ENCODE results near the gene IRF2BP1. TPM values are rescaled to one million over a fixed set of nuclear protein-coding genes. Genes with fewer than 3 reads are reported as not detected.

The IRF2BP1 gene
- polyA plus RNA-seq, 2 of the 4 experiments (the other 2 are of a cell fraction), result 10.9 to 23.1 TPM

DNA sequence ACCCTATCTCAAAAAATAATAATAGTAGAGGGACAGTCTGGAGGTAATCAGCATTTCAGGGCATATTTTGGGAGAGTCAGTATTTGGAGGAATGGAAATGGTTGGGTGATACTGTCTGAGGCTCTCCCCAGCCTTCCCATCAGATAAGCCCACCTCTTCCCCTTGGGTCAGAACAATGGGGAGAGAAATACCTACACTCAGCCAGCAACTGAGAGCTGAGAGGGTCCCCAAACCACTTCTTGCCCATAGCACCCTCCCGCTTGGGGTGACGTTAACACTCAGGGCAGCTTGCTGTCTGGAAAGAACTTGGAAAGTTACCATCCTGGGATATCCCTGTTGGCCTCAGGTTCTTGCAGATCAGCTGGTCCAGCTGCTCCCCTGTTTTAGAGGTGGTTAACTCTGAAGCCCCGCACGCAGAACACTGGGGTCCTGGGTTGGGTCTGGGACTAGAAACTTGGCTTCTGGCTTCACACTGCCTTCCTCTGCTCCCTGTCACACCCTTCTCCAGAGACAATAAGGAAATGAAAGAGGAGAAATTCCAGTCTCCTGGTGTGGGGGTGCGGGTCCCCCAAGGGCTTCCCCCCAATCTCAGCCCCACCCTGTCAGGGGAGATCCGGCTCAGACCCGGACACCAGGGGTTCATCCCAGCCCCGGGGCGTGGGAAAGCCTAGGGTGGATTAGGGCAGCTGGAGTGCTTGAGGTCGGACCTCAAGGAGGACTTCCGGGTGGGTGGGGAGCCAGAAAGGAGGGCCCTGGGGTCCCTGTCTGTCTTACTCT lies 19.4 kb downstream of the IRF2BP1 start:
- no peaks in the 10 kb centered on the region for H3K9me3 ChIP-seq
- DNase-seq (ENCODE audit: low read depth in 1 of 2, low spot score in 1 of 2) (no peak), ATAC-seq (no peak), FAIRE-seq (no peak)
- H3K4me1 ChIP-seq, result peaks cover 14% of the 10 kb centered on the region
- TF ChIP-seq ZNF302 (CRISPR knock-in tag; IDR thresholded peaks at IDR 0.05), result no peak
- TF ChIP-seq CEBPB (IDR thresholded peaks at IDR 0.05), result no peak
- TF ChIP-seq CHD4 (IDR thresholded peaks at IDR 0.05; ENCODE audit: borderline replicate concordance), result no peak
- TF ChIP-seq, protein P1, sequence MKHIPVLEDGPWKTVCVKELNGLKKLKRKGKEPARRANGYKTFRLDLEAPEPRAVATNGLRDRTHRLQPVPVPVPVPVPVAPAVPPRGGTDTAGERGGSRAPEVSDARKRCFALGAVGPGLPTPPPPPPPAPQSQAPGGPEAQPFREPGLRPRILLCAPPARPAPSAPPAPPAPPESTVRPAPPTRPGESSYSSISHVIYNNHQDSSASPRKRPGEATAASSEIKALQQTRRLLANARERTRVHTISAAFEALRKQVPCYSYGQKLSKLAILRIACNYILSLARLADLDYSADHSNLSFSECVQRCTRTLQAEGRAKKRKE (CRISPR knock-in tag; IDR thresholded peaks at IDR 0.05; ENCODE audit: low read depth), result no peak
- no peak for TF ChIP-seq PHF8 (IDR thresholded peaks at IDR 0.05; ENCODE audit: borderline replicate concordance, low read depth)
- no peak for TF ChIP-seq SMC3 (IDR thresholded peaks at IDR 0.05)
- no peak for TF ChIP-seq ESRRA (IDR thresholded peaks at IDR 0.05; ENCODE audit: borderline replicate concordance, low read length)
- TF ChIP-seq ZSCAN20 (CRISPR knock-in tag; IDR thresholded peaks at IDR 0.05), result no peak
- TF ChIP-seq TP53 (CRISPR knock-in tag; IDR thresholded peaks at IDR 0.05), result no peak
- TF ChIP-seq, protein P2, sequence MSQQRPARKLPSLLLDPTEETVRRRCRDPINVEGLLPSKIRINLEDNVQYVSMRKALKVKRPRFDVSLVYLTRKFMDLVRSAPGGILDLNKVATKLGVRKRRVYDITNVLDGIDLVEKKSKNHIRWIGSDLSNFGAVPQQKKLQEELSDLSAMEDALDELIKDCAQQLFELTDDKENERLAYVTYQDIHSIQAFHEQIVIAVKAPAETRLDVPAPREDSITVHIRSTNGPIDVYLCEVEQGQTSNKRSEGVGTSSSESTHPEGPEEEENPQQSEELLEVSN (IDR thresholded peaks at IDR 0.05; ENCODE audit: borderline replicate concordance, low read depth), result no peak
- TF ChIP-seq EHF (CRISPR knock-in tag; IDR thresholded peaks at IDR 0.05), result no peak
- TF ChIP-seq NPAS2 (CRISPR knock-in tag; IDR thresholded peaks at IDR 0.05; ENCODE audit: borderline replicate concordance), result no peak
- no peak for TF ChIP-seq RARB (CRISPR knock-in tag; IDR thresholded peaks at IDR 0.05)
- no peak for TF ChIP-seq EHMT2 (IDR thresholded peaks at IDR 0.05; ENCODE audit: low read depth)
- no peak for TF ChIP-seq CBX2 (IDR thresholded peaks at IDR 0.05; ENCODE audit: borderline replicate concordance, low read depth)
- WGBS (ENCODE audit: missing lambda C conversion rate), result 64% methylated on average over 9 of the region's 11 CpGs
- H3K4me3 ChIP-seq, result no peak overlapping the region
- POLR2A ChIA-PET, result interaction anchor here (1.1 to 1.3 kb wide), 2 partner anchors 15 to 50 kb away, joined by 3 read pairs; no protein-coding TSS in a partner anchor
- peak overlapping the region in 1 of 2 experiments; percentile 39; a peak in 2 of 6 replicates for H3K27ac ChIP-seq
- H3K4me2 ChIP-seq, result no peak overlapping the region; the same call in 2 of the 3 replicates
- CTCF ChIA-PET, result interaction anchor here (0.6 to 11.3 kb wide), 6 partner anchors 9 to 398 kb away, joined by 3 to 315 read pairs (median 22); partner anchors contain the start of genes IRF2BP1 and MYPOP

DNA sequence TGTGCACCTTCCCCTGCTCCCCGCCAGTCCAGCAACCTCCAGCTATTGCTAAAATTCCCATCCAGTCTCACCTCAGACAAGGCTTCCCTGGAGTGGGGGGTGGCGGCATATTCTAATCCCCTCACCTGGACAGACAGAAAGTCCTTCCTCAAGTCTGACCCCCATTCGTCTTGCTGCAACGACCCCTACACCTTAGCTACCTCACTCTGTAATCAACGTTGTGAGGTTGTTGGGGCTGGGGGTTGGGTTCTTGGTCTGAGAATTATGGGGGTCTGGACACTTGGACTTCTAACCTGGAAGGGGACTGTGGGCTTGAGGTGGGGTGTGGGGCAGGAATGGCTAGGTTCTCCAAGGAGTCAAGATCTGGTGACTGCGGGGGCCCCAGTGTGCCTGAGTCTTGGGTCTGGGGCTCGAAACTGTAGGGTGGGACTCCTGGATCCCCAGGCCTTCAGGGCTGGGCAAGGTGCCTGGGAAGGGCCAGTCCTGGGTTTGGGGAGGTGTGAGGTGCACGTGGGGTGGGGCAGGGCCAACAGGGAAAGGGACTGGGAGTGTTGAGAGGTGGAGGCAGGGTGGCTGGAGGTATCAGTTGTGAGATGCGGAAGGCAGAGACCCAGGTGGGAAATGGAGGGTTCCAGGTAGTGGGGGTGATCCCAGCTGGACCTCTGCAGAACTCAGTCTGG lies 20.5 kb downstream of the IRF2BP1 start:
- no peak for DNase-seq (ENCODE audit: low read depth in 1 of 2, low spot score in 1 of 2)
- H3K4me2 ChIP-seq, result peak overlapping the region; percentile 89; the same call in 1 of the 3 replicates
- no peak for ATAC-seq
- no peak for FAIRE-seq
- H3K27ac ChIP-seq, result 0 out of 6 replicates have a peak overlapping the region, but pooled peaks of 1 of the 2 experiments have one; percentile 12
- ChIA-PET CTCF (interaction anchor here (0.6 to 11.3 kb wide), 21 partner anchors 7 to 400 kb away, joined by 3 to 315 read pairs (median 7); partner anchors contain the start of genes IRF2BP1, MYPOP and SIX5), POLR2A (interaction anchor here (1.3 to 1.7 kb wide), 2 partner anchors 16 to 17 kb away, joined by 3 to 10 read pairs; no protein-coding TSS in a partner anchor)
- TF ChIP-seq SREBF2 (IDR thresholded peaks at IDR 0.05) (no peak), EHMT2 (IDR thresholded peaks at IDR 0.05; ENCODE audit: low read depth) (no peak), SMC3 (IDR thresholded peaks at IDR 0.05) (no peak), BHLHE40 (IDR thresholded peaks at IDR 0.05; ENCODE audit: low read depth, low read length) (no peak), JUNB (IDR thresholded peaks at IDR 0.05) (no peak), FOSL2 (IDR thresholded peaks at IDR 0.05) (no peak), FOSL2 (CRISPR knock-in tag; IDR thresholded peaks at IDR 0.05) (no peak), HEYL (CRISPR knock-in tag; IDR thresholded peaks at IDR 0.05) (no peak), RFX5 (IDR thresholded peaks at IDR 0.05) (no peak)
- peaks cover 25% of the 10 kb centered on the region for H3K4me1 ChIP-seq
- H3K4me3 ChIP-seq, result no peak overlapping the region
- H3K9me3 ChIP-seq, result no peaks in the 10 kb centered on the region
- WGBS (ENCODE audit: missing lambda C conversion rate), result 77% methylated on average over 9 of the region's 9 CpGs

Data from A549 (cell line).